Measurements from ENCODE around the gene C11orf98.

- peak in 1 of 6 experiments; percentile 21 for TF ChIP-seq CTCF (IDR thresholded peaks at IDR 0.05)
- TF ChIP-seq POLR2A (IDR thresholded peaks at IDR 0.05), result peak; percentile 68 to 73
These were observed 44.4 kb upstream of the C11orf98 start for GRCh38 chr11:62709247-62710000.

Data from Peyer's patch (tissue), 4 donors.